ENCODE measurements around the gene IFNK.

DNA sequence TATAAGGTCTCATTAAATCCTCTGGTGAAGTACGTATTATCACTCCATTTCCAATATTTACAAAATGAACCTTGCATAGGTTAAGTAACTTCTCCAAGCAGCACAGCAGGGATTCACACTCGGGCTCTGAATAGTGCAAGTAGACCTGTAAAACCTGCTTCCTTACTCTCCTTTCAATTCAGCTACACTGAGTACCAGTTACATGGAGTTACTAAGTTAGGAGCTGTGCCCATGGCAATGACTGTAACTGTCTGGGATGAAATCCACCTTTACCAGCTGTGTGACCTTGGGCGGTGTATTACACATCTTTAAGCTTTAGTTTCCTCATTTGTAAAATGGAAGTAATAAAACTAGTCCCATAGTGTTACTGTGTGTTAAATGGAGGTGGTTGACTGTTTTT lies 21.4 kb downstream of the IFNK start:
- TF ChIP-seq CTCF (IDR thresholded peaks at IDR 0.05) (no peak), POLR2A (IDR thresholded peaks at IDR 0.05) (no peak)

Measured in heart left ventricle (tissue), 13 donors.